ENCODE measurements around the gene CLEC20A. TPM values are rescaled to one million over a fixed set of nuclear protein-coding genes. Genes with fewer than 3 reads are reported as not detected.

Gene CLEC20A
- total RNA-seq, 6 experiments from 2014 or later, result not detected

- no peaks in the 10 kb centered on the region for H3K9me3 ChIP-seq
- H3K36me3 ChIP-seq, result no peaks in the 10 kb centered on the region
- no peak overlapping the region for H3K4me3 ChIP-seq
- intact Hi-C loops (cut with DNase I), result no loop called here
- DNase-seq (no peak), ATAC-seq (no peak)
- no peaks in the 10 kb centered on the region for H3K27me3 ChIP-seq
- WGBS (ENCODE audit: insufficient coverage, low coverage, low lambda C conversion rate, missing lambda C conversion rate), result 86% methylated on average over 4 of the region's 13 CpGs
- TF ChIP-seq POLR2A (IDR thresholded peaks at IDR 0.05), result no peak
- no peak for TF ChIP-seq CTCF (IDR thresholded peaks at IDR 0.05)
- H3K4me1 ChIP-seq, result no peaks in the 10 kb centered on the region
- H3K27ac ChIP-seq, result no peak overlapping the region
These were observed 2.2 kb downstream of the CLEC20A start for GRCh38 chr1:178494569-178494971.

GRCh38 chr1:178493301-178493741 is 3.4 kb downstream of the CLEC20A start:
- Histone ChIP-seq H3K36me3 (no peaks in the 10 kb centered on the region), H3K9me3 (no peaks in the 10 kb centered on the region), H3K27ac (no peak overlapping the region), H3K27me3 (no peaks in the 10 kb centered on the region), H3K4me3 (no peak overlapping the region), H3K4me1 (no peaks in the 10 kb centered on the region)
- WGBS (ENCODE audit: insufficient coverage, low coverage, low lambda C conversion rate, missing lambda C conversion rate), result no CpG with 5 or more reads among the region's 16 CpGs
- intact Hi-C loops (cut with DNase I), result no loop called here
- TF ChIP-seq POLR2A (IDR thresholded peaks at IDR 0.05) (no peak), CTCF (IDR thresholded peaks at IDR 0.05) (no peak)
- ATAC-seq, result peak in 1 of 4 donors; percentile 11
- DNase-seq, result no peak

- Histone ChIP-seq H3K27ac (no peak overlapping the region), H3K4me1 (no peaks in the 10 kb centered on the region), H3K36me3 (no peaks in the 10 kb centered on the region), H3K27me3 (no peaks in the 10 kb centered on the region), H3K9me3 (no peaks in the 10 kb centered on the region), H3K4me3 (no peak overlapping the region)
- intact Hi-C loops (cut with DNase I), result no loop called here
- 88% methylated on average over 8 of the region's 11 CpGs for WGBS (ENCODE audit: insufficient coverage, low coverage, low lambda C conversion rate, missing lambda C conversion rate)
- DNase-seq (no peak), ATAC-seq (no peak)
- no peak for TF ChIP-seq POLR2A (IDR thresholded peaks at IDR 0.05)
- TF ChIP-seq CTCF (IDR thresholded peaks at IDR 0.05), result no peak
These were observed 4.4 kb downstream of the CLEC20A start for GRCh38 chr1:178492341-178492740.

GRCh38 chr1:178491721-178492120 is 5.0 kb downstream of the CLEC20A start:
- Histone ChIP-seq H3K36me3 (no peaks in the 10 kb centered on the region), H3K27ac (no peak overlapping the region), H3K27me3 (no peaks in the 10 kb centered on the region), H3K9me3 (no peaks in the 10 kb centered on the region), H3K4me3 (no peak overlapping the region), H3K4me1 (no peaks in the 10 kb centered on the region)
- TF ChIP-seq CTCF (IDR thresholded peaks at IDR 0.05), result no peak
- no peak for TF ChIP-seq POLR2A (IDR thresholded peaks at IDR 0.05)
- 100% methylated on average over 1 of the region's 4 CpGs for WGBS (ENCODE audit: insufficient coverage, low coverage, low lambda C conversion rate, missing lambda C conversion rate)
- ATAC-seq, result no peak
- DNase-seq, result no peak
- intact Hi-C loops (cut with DNase I), result no loop called here

- no peak for ATAC-seq
These were observed 5.8 kb downstream of the CLEC20A start for GRCh38 chr1:178490967-178491366.

More at GRCh38 chr1:178490967-178491366, 5.8 kb downstream of the CLEC20A start:
- Histone ChIP-seq H3K36me3 (no peaks in the 10 kb centered on the region), H3K27ac (no peak overlapping the region), H3K9me3 (no peaks in the 10 kb centered on the region), H3K27me3 (no peaks in the 10 kb centered on the region), H3K4me3 (no peak overlapping the region), H3K4me1 (no peaks in the 10 kb centered on the region)
- no CpG with 5 or more reads among the region's 9 CpGs for WGBS (ENCODE audit: insufficient coverage, low coverage, low lambda C conversion rate, missing lambda C conversion rate)
- intact Hi-C loops (cut with DNase I), result no loop called here
- TF ChIP-seq POLR2A (IDR thresholded peaks at IDR 0.05), result no peak
- no peak for TF ChIP-seq CTCF (IDR thresholded peaks at IDR 0.05)
- no peak for DNase-seq

Measured in right lobe of liver (tissue), 6 donors.